NCI-H187 treated with DMSO at 0.1 percent for 48 hours (cell line): ENCODE data around the gene VSIG10L.

Source experiments
- DNase-seq: peaks from one replicate; lab custom pipeline; 2025; lab: John Stamatoyannopoulos, UW

VSIG10L gene

GRCh38 chr19:51317376-51317775 is 24.6 kb downstream of the VSIG10L start:
- DNase-seq, result no peak

- no peak for DNase-seq
These were observed 25.3 kb downstream of the VSIG10L start for GRCh38 chr19:51316688-51317087.

GRCh38 chr19:51311351-51312257 is 30.3 kb downstream of the VSIG10L start, which contains the start of gene IGLON5:
Gene IGLON5, plus strand, starts transcription at chr19:51311644. Its CDS starts 204 bp downstream, at chr19:51311848.
- DNase-seq, result no peak

- DNase-seq, result no peak
These were observed 36.5 kb downstream of the VSIG10L start for GRCh38 chr19:51305479-51305878.

- no peak for DNase-seq
These were observed 40.7 kb downstream of the VSIG10L start for GRCh38 chr19:51301266-51301665.

- no peak for DNase-seq
These were observed 44.5 kb downstream of the VSIG10L start for GRCh38 chr19:51297406-51297805.

GRCh38 chr19:51296336-51297093 is 45.4 kb downstream of the VSIG10L start:
- no peak for DNase-seq

- no peak for DNase-seq
These were observed 46.4 kb downstream of the VSIG10L start for GRCh38 chr19:51295382-51296126.

GRCh38 chr19:51294977-51295375 is 47.0 kb downstream of the VSIG10L start:
- DNase-seq, result no peak

GRCh38 chr19:51294211-51294976 is 47.5 kb downstream of the VSIG10L start:
- DNase-seq, result no peak

- DNase-seq, result no peak
These were observed 48.2 kb downstream of the VSIG10L start for GRCh38 chr19:51293571-51294210.

- DNase-seq, result no peak
These were observed 49.0 kb downstream of the VSIG10L start for GRCh38 chr19:51292971-51293370.

- no peak for DNase-seq
These were observed 52.3 kb downstream of the VSIG10L start for GRCh38 chr19:51289635-51290034.

GRCh38 chr19:51285682-51286081 is 56.3 kb downstream of the VSIG10L start:
- DNase-seq, result no peak

GRCh38 chr19:51282335-51282734 is 59.6 kb downstream of the VSIG10L start:
- no peak for DNase-seq
